Measurements from ENCODE around the gene MEP1A.

Gene MEP1A

DNA sequence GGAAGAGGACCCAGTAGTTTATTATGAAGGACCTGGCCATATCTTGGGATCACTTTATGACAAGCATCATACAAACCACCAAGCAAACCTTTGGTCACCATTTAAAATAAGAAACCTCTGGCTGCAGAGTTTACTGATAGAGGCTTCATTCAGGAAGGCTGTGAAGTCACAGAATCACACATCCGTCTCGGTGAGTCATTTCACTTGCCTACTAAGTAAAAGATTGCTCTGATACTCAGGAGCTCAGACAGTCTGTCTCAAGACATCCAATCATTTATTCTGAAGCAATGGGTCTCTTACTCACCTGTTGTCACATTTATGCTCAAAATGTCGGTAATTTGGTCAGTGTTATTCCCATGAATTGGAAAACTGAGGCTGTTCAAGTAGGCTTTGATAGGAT, 94.8 kb downstream of the MEP1A start:
- Histone ChIP-seq H3K27me3 (ENCODE audit: control insufficient read depth, insufficient read depth, low read length) (no peaks in the 10 kb centered on the region), H3K4me3 (ENCODE audit: low read depth, low read length) (no peak overlapping the region), H3K9ac (ENCODE audit: low read depth, low read length) (no peak overlapping the region), H3K36me3 (ENCODE audit: control insufficient read depth, insufficient read depth, low read length) (no peaks in the 10 kb centered on the region), H3K9me3 (ENCODE audit: control insufficient read depth, insufficient read depth, low read length) (no peaks in the 10 kb centered on the region), H3K4me1 (ENCODE audit: control insufficient read depth, insufficient read depth, low read length) (no peaks in the 10 kb centered on the region)

DNA sequence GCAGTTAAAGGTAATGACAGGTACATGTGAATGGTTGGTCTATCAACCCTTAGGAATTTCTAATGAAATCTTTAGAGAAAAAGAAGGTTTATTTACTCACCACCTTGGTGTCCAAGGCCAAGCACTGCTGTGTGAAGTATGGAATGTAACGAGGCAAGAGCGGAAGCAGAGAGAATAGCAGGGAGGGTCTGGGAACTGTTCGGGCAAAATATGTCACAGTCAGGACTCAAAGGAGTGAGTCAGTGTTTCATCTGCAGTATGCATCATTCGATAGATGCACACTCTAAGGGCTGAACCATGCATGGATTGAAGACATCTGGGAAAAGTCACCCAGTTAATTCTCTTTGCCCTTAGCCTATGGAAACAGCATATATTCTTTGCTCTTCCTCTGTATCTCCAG, 95.4 kb downstream of the MEP1A start:
- no peaks in the 10 kb centered on the region for H3K9me3 ChIP-seq (ENCODE audit: control insufficient read depth, insufficient read depth, low read length)
- no peaks in the 10 kb centered on the region for H3K4me1 ChIP-seq (ENCODE audit: control insufficient read depth, insufficient read depth, low read length)
- no peaks in the 10 kb centered on the region for H3K36me3 ChIP-seq (ENCODE audit: control insufficient read depth, insufficient read depth, low read length)
- H3K27me3 ChIP-seq (ENCODE audit: control insufficient read depth, insufficient read depth, low read length): no peaks in the 10 kb centered on the region
- H3K4me3 ChIP-seq (ENCODE audit: low read depth, low read length): no peak overlapping the region
- no peak overlapping the region for H3K9ac ChIP-seq (ENCODE audit: low read depth, low read length)

All from iPS-15b (cell line).